HG02610 (cell line): ENCODE measurements around the gene NOSIP.

Experiments
- ATAC-seq: cut with Tn5 transposase; IDR thresholded peaks from one replicate; pipeline ENCODE4 v1.9.1; 2021; ENCODE audit warnings: mild to moderate bottlenecking, moderate library complexity; ENCODE audit not compliant: unreplicated experiment

Gene NOSIP

DNA sequence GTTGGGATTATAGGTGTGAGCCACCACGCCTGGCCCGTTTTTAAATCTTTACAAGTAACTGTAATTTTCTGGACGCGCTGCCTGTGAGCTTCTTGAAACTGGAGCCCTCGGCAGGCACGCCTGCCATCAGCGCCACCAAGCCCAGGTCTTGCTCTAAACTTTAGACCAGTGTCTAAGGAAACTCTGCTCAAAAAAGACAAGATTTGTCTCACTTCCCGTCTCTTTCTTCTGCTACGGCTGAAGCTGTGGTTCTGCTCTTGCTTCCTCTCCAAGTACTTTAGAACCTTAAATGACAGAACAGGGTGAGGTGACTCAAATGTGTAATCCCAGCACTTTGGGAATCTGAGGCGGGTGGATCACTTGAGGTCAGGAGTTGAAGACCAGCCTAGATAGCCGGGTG lies 27.6 kb downstream of the NOSIP start:
- no peak for ATAC-seq

GRCh38 chr19:49551531-49551930 lies 28.8 kb downstream of the NOSIP start:
- ATAC-seq: no peak

- ATAC-seq: no peak
These were observed 31.3 kb downstream of the NOSIP start for GRCh38 chr19:49549045-49549444.

DNA sequence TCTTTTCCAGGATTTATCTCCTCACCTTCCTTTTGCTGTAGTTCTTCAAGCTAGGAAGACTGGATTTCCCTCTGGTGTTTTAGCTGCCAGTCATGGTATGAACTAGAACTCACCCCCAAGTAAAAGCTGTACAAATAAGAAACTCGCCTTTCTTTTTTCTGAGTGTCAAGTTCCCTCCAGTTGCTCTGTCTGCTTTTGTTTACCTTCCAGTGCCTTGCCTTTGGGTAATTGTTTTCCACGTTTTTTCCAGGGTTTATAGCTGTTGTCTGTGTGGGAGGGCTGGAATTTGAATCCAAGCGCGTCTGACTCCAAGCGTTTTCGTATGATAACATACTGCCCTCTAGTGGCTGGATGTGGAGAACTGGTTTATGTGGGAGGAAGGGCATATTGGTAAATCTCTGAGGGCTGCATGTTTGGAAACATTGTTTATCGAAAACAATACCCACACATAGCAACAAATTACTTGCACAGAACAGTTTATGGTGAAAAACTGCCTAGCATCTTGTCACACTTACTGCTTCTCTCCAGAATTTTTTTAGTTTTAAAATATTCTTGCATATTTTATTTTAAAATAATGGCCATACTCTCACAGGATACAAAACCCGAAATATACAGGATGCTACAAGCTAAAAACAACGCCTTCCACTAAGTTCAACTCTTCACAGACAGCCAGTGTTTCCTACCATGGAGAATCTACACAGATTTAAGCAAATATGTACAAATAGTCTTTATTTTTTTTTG lies 33.4 kb downstream of the NOSIP start:
- no peak for ATAC-seq

GRCh38 chr19:49544154-49544553 lies 36.2 kb downstream of the NOSIP start:
- no peak for ATAC-seq

- no peak for ATAC-seq
These were observed 37.3 kb downstream of the NOSIP start for GRCh38 chr19:49543032-49543431.

DNA sequence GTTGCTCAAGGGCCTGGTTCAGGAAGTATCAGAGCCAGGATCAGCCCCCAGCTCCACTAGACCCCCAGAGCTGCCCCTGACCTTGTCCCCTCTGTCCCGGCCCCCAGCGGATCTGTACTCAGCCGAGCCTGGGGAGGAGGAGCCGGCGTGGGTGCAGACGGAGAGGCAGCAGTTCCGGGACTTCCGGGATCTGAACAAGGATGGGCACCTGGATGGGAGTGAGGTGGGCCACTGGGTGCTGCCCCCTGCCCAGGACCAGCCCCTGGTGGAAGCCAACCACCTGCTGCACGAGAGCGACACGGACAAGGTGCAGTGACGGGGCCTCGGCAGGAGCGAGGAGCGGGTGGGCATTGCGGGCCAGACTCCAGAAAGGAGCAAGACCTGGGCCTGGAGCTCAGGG lies 37.9 kb downstream of the NOSIP start:
- ATAC-seq: no peak

GRCh38 chr19:49541914-49542313 lies 38.4 kb downstream of the NOSIP start:
- no peak for ATAC-seq

GRCh38 chr19:49539192-49539952 lies 41.0 kb downstream of the NOSIP start:
- no peak for ATAC-seq

DNA sequence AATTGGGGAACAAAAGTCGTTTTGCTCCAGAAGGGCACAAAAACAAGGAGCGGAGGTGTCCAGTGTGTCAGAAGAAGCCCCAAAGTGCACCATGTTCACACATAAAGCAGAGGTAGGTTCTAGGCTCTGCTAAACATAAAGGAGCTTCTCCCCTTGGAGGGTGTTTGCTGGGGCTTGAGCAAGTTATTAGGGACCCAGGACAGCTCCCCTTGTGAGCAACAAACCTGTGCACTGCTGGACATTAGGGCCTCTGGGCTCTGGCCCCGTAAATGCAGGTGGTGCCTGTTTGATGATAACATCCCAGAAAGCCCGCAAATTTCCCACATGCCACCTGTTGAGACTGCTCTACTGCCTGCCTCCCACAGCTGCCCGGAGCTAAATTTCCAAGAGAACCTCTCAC lies 41.7 kb downstream of the NOSIP start:
- ATAC-seq: no peak

DNA sequence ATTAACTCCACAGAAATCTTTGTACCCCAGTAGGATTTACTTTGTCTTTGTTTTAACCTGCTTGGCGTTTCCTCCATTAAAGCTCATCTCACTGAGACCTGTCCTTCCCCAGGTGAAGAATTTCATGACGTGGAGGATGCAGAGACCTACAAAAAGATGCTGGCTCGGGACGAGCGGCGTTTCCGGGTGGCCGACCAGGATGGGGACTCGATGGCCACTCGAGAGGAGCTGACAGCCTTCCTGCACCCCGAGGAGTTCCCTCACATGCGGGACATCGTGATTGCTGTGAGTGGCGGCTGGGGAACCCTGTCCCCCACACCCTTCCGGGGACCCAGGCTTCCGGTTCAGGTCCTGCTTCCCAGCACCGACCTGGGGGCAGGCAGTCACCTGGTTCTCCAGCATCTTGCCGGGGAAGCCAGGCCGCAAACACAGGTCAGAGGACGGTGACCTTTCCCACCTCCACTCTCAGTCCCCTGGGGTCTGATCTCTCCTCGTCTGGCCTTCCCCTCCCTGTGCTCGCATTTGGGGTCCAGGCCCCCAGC lies 43.4 kb downstream of the NOSIP start:
- no peak for ATAC-seq

DNA sequence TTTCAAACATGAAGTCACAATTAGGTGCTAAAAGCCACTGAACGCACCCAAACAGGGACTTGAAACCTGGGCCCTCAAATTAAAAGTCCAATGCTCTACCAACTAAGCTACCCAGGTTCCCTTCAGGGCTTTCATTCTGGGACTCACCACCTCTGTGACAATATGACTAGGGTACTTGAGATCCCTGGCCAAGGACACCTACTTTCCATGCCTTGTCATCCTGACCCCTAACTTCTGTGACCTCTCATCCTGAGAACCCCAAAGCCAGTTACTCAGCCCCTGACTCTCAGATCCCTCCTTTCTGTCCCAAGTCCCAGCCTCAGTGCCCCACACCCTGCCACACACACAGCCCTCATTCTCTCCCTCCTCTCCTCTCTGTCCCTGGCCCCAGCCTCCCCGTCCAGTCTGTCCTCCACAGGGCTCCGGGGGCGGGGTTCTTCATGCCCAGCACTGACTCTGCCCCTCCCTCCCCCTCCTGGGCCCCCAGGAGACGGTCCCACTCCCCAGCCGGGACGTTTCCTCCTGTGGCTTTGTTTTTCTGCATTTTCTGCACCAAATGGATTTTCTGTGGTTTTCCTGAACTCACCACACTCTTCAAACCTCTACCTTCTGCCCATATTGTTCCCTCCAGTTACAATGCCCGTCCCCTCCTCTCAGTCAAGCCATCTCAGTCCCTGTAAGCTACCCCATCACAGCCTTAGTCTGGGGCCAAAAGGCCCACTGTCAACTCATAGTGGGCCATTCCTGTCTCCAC lies 45.5 kb downstream of the NOSIP start:
- ATAC-seq: no peak

GRCh38 chr19:49533551-49534488 lies 46.5 kb downstream of the NOSIP start:
- ATAC-seq: no peak

DNA sequence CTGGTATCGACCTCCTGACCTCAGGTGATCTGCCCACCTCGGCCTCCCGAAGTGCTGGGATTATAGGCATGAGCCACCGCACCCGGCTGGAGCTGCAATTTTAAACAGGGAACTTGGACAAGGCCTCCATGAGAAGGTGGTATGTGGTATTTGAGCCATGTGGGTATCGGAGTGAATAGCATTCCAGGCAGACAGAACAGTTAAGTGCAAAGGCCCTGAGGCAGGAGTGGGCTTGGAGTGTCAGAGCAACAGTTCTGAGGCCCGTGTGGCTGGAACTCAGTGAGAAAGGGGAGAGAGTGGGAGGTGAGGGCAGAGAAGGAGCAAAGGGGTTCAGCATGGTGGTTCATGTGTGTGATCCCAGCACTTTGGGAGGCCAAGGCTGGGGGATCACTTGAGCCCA lies 49.6 kb downstream of the NOSIP start:
- ATAC-seq: no peak

- no peak for ATAC-seq
These were observed 52.1 kb downstream of the NOSIP start for GRCh38 chr19:49528211-49528771.

DNA sequence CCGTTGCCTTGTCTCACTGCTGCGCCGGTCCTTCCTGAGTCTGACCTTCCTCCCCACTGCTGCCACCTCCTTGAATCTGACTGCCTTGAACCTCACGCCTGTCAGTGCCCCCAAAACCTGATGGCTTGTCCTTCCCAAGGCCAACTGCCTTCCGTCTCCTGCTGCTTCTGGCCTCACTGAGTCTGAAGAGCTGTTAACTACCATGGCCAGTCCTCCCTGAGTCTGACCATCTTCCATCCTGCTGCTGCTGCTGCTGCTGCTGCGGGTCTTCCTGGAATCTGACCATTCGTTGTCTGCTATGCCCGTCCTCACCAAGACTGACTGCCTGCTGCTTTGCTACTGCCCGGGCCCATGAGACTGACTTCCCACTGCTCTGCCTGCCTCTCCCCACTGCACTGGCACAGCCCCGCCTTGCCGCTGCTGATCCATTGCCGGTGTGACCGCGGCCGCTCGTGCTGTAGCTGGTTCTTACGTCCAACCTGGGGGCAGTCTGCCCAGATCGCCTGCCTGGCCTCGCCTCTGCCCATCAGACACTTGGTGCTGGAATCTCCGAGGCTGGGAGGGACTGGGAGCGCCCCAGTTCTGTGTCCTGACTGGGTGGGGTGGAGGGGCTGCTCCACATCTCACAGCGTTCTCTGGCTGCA lies 55.4 kb downstream of the NOSIP start:
- ATAC-seq: no peak

GRCh38 chr19:49520705-49521319 lies 59.5 kb downstream of the NOSIP start:
- no peak for ATAC-seq

GRCh38 chr19:49518033-49518432 lies 62.3 kb downstream of the NOSIP start:
- ATAC-seq: no peak

GRCh38 chr19:49515767-49516166 lies 64.6 kb downstream of the NOSIP start:
- no peak for ATAC-seq
